22Rv1 (cell line): ENCODE results near the gene SYNGR1.

Source experiments
- H3K27ac ChIP-seq: fragments of 450-650 bp; 2 replicates; pipeline ENCODE4 v1.5.1; 2017
- ZFX ChIP-seq: fragments of 450-650 bp; IDR thresholded peaks from 2 replicates; pipeline ENCODE4 v1.6.1; 2017; ENCODE audit warnings: antibody characterized with exemption, borderline replicate concordance
- TF ChIP-seq, protein P1 (sequence below): fragments of 450-650 bp; IDR thresholded peaks from 2 replicates; pipeline ENCODE4 v1.5.1; 2017; ENCODE audit warnings: mild to moderate bottlenecking

Gene SYNGR1

DNA sequence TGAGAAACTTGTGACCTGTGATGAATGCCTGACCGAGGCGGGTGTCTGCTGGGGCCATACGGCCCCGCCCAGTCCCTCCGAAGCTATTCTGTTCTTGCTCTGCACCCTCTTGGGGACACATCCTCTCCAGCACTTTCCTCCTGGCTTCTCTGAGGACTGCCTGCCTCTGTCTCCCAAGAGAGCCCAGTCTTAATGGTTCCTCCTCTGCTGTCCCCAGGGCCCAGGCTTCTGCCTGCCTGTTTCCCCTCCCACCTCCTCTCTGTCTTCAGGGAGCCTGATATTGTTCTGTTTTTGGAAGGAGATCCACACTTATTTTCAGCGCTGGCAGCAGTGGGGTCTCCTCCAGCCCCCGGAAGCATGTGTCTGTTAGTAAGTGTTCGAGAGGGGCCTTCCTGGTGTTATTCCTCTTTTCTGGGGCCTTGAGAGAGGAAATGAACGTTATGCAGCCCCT is 18.7 kb downstream of the SYNGR1 start:
- TF ChIP-seq ZFX: no peak
- TF ChIP-seq, protein P1, sequence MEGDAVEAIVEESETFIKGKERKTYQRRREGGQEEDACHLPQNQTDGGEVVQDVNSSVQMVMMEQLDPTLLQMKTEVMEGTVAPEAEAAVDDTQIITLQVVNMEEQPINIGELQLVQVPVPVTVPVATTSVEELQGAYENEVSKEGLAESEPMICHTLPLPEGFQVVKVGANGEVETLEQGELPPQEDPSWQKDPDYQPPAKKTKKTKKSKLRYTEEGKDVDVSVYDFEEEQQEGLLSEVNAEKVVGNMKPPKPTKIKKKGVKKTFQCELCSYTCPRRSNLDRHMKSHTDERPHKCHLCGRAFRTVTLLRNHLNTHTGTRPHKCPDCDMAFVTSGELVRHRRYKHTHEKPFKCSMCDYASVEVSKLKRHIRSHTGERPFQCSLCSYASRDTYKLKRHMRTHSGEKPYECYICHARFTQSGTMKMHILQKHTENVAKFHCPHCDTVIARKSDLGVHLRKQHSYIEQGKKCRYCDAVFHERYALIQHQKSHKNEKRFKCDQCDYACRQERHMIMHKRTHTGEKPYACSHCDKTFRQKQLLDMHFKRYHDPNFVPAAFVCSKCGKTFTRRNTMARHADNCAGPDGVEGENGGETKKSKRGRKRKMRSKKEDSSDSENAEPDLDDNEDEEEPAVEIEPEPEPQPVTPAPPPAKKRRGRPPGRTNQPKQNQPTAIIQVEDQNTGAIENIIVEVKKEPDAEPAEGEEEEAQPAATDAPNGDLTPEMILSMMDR: no peak
- no peak overlapping the region for H3K27ac ChIP-seq

DNA sequence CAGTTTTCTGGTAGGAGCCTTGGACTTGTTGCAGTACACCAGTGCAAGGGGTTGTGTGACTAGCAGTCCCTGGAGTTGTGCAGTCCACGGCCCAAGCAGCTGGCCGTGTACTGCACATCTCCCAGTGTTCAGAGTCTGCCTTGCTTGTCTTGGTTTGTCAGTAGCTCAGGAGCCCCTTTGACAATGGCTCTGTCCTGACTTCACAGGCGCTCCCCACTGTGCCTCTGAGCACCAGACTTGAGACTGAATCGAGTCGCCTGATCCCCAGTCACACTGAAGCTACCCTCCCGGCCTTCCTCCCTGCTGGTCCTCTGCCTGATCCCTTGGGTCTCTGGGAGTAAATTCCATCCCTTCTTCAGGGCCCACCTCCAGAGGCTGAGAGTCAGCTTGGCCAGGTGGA is 19.4 kb downstream of the SYNGR1 start:
- TF ChIP-seq, protein P1: no peak
- no peak for TF ChIP-seq ZFX
- H3K27ac ChIP-seq: no peak overlapping the region

DNA sequence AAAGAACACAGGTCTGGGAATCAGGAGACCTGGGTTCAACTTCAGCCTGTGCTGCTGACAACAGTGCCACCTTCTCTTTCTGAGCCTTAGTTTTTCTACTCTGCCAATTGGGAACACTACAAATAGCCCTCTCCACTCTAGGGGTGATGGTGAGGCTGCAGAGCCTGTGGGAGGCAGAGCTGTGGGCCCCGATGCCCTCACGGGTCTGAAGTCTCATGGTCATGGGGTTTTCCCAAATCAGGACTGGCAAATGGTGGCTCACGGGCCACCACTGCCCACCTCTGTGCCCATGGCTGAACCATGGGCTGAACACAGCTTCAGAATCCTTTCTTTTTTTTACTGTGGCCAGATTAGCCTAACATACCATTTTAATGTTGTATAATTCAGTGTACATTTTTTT is 19.8 kb downstream of the SYNGR1 start:
- no peak overlapping the region for H3K27ac ChIP-seq
- TF ChIP-seq ZFX: no peak
- TF ChIP-seq, protein P1: no peak

DNA sequence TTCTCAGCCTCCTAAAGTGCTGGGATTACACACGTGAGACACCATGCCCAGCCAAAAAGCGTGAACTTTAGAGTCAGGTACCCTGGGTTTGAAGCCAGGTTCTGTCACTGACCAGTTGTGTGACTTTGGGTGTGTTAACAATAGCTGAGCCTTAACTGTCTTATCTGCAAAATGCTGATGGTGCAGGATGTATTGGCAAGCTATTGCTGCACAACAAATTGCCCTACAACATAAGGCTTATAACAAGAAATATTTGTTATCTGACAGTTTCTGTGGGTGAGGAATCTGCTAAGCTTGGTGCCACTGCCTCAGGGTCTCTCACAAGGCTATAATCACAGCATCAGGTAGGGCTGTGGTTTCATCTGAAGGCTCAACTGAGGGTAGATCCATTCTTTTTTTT is 21.9 kb downstream of the SYNGR1 start:
- TF ChIP-seq, protein P1: no peak
- no peak for TF ChIP-seq ZFX
- H3K27ac ChIP-seq: no peak overlapping the region

DNA sequence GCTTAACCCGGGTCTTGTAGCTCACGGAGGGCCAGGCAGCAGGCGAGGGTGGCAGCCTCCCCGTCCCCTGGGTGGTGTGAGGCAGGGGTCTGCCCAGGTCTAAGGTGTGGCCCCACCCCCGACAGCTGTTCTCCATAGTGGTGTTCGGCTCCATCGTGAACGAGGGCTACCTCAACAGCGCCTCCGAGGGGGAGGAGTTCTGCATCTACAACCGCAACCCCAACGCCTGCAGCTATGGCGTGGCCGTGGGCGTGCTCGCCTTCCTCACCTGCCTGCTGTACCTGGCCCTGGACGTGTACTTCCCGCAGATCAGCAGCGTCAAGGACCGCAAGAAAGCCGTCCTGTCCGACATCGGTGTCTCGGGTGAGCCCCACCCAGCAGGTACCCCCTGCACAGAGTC is 24.4 kb downstream of the SYNGR1 start:
- no peak overlapping the region for H3K27ac ChIP-seq
- TF ChIP-seq, protein P1: no peak
- no peak for TF ChIP-seq ZFX

DNA sequence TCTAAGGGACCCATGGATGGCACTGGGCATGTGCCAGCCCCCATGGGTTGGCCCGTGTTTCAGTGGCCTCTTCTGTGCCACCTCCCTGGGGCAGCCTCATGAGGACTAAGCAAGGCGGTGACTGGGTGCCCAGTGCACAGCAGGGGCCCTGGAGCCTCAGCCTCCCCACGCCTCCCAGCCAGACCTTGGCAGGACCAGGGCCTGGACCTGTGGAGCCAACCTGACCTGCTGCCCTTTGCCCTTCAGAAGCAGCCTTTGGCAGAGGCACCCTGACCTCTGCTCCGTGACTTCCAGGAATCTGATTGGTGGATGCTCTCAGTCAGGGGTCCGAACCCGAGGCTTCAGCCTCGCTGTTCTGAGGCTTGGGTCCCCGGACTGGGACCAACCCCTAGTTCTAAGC is 25.0 kb downstream of the SYNGR1 start:
- TF ChIP-seq ZFX: no peak
- TF ChIP-seq, protein P1: no peak
- no peak overlapping the region for H3K27ac ChIP-seq

DNA sequence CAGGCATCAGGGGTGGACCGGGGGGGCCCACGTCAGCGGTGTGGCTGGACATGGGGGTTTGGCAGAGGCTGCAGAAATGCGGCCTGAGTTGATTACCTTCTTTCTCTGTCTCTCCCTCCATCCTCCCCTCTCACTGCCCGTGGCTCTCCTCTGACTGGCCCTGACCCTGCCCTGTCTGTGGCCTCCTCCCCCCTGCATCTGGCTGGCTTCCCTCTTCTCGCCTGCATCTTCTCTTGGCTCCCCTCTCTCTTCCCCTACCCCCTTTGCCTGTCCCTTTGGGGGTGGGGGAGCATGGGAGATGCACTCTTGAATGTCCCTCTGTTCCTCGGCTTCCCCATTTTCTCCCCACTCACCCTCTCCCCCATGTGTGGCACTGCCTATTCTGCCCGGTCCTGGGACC is 25.9 kb downstream of the SYNGR1 start:
- no peak overlapping the region for H3K27ac ChIP-seq
- no peak for TF ChIP-seq ZFX

DNA sequence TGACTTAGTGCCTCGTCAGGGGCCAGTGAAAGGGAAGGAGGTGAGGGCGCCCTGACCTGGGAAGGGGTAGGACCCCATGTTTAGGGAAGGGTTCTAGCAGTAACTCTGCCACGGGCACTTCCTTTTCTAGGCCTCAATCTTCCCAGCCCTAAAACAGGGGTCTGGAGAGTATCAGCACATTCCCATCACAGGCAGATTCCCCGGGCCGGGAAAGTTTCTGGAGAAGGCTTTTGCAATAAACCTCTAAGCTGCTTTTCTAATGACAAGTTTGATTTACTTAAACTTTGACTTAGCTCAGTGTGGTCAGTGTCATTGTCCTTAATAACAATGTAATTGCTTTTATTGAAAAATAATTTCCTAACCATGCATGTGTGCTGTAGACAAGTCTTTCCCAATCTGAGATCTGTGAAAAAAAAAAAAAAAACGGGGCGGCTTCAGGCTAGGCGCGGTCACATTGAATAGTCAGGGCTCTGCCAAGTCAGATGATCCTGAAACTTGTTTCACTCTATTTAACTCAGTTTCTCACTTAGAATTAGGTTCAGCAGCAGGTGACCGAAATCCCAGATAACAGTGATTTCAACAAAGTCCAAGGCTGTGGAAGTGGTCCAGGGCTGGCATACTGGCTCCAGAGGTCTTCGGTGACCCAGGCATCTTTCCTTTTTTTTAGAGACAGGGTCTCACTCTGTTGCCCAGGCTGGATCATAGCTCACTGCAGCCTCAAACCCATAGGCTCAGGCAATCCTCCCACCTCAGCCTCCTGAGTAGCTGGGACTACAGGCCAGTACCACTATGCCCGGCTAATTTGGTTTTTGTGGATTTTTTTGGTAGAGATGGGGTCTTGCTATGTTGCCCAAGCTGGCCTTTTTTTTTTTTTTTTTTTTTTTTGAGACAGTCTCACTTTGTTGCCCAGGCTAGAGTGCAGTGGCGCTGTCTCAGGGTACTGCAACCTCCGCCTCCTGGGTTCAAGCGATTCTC is 30.3 kb downstream of the SYNGR1 start:
- no peak overlapping the region for H3K27ac ChIP-seq
- TF ChIP-seq, protein P1: no peak
- no peak for TF ChIP-seq ZFX
